Keratinocyte (primary cell): Measurements from ENCODE around the gene ZBTB11. TPM values are rescaled to one million over a fixed set of nuclear protein-coding genes. Genes with fewer than 3 reads are reported as not detected.

Experiments used
- DNase-seq: peaks from one replicate; pipeline ENCODE4 v3.0.0-alpha.2; 2011; ENCODE audit warnings: low read depth, missing footprints, low spot score
- FAIRE-seq: peaks from 2 replicates; lab custom pipeline; 2011; peaks lifted over from hg19 to GRCh38; lab: Jason Lieb, UNC
- H2AFZ ChIP-seq: 2 replicates; pipeline ENCODE4 v1.6.0; 2012; ENCODE audit warnings: low read length, control low read depth, inconsistent platforms; ENCODE audit not compliant: control insufficient read depth
- H3K27ac ChIP-seq: 2 replicates; pipeline ENCODE4 v1.5.1; 2011; ENCODE audit warnings: low read length; ENCODE audit not compliant: control insufficient read depth, insufficient read depth
- H3K27me3 ChIP-seq: 3 replicates; pipeline ENCODE4 v1.6.0; 2011; ENCODE audit warnings: low read length; ENCODE audit not compliant: control insufficient read depth, insufficient read depth; ENCODE audit errors: extremely low read depth
- H3K36me3 ChIP-seq, 2 experiments: 2 replicates in 1 of 2; 3 replicates in 1 of 2; pipeline ENCODE4 v1.5.1; 2011; ENCODE audit warnings: low read length in 2 of 2, mild to moderate bottlenecking in 1 of 2; ENCODE audit not compliant: control insufficient read depth in 2 of 2, insufficient read depth in 2 of 2; ENCODE audit errors: extremely low read depth in 1 of 2
- H3K4me1 ChIP-seq: 3 replicates; pipeline ENCODE4 v1.5.1; 2011; ENCODE audit warnings: low read length; ENCODE audit not compliant: control insufficient read depth, insufficient read depth; ENCODE audit errors: extremely low read depth
- H3K4me2 ChIP-seq: 3 replicates; pipeline ENCODE4 v1.6.0; 2011; ENCODE audit warnings: low read depth, low read length; ENCODE audit not compliant: control insufficient read depth, insufficient read depth; ENCODE audit errors: extremely low read depth
- H3K4me3 ChIP-seq, 3 experiments: fragments of 200-600 bp in 1 of 3; sonication (generic) in 1 of 3; 2 replicates in 2 of 3; 3 replicates in 1 of 3; pipeline ENCODE4 v1.5.1; 2011 to 2016; ENCODE audit warnings: low read length in 3 of 3, mild to moderate bottlenecking in 3 of 3, control low read depth in 2 of 3, inconsistent platforms in 1 of 3, low read depth in 1 of 3, mixed read lengths in 1 of 3, mixed run types in 1 of 3, moderate library complexity in 1 of 3; ENCODE audit not compliant: control insufficient read depth in 2 of 3, insufficient read depth in 2 of 3; ENCODE audit errors: extremely low read depth in 1 of 3
- H3K79me2 ChIP-seq: 2 replicates; pipeline ENCODE4 v1.6.0; 2012; ENCODE audit warnings: low read length; ENCODE audit not compliant: control insufficient read depth, insufficient read depth
- H3K9ac ChIP-seq: 3 replicates; pipeline ENCODE4 v1.6.0; 2011; ENCODE audit warnings: low read length; ENCODE audit not compliant: control insufficient read depth, insufficient read depth; ENCODE audit errors: extremely low read depth
- H3K9me1 ChIP-seq: 3 replicates; pipeline ENCODE4 v1.6.0; 2011; ENCODE audit warnings: low read length; ENCODE audit not compliant: control insufficient read depth, insufficient read depth; ENCODE audit errors: extremely low read depth
- H3K9me3 ChIP-seq: 2 replicates; pipeline ENCODE4 v1.5.1; 2012; ENCODE audit warnings: low read depth, low read length; ENCODE audit not compliant: control insufficient read depth
- H4K20me1 ChIP-seq: 3 replicates; pipeline ENCODE4 v1.6.0; 2011; ENCODE audit warnings: low read length; ENCODE audit not compliant: control insufficient read depth, insufficient read depth; ENCODE audit errors: extremely low read depth
- EZH2 ChIP-seq: IDR thresholded peaks from one replicate; pipeline ENCODE4 v1.6.1; 2012; ENCODE audit warnings: inconsistent platforms, mild to moderate bottlenecking, low read length, moderate library complexity
- dilution Hi-C: fragments of 300-500 bp; cut with MboI; formaldehyde crosslinking; loops from one replicate; pipeline ENCODE4 v1.7.0; 2020; ENCODE audit warnings: low sequenced_read_pairs; ENCODE audit not compliant: extremely low pct_ligation_motif_present
- polyA plus RNA-seq, 5 experiments: library from polyadenylated mRNA; depleted of rRNA in 3 of 5; stranded (reverse) in 3 of 5; stranded (forward) in 1 of 5; unstranded in 1 of 5; fragments of >200 nt; gene quantifications; 1 replicate in 1 of 5; 2 replicates in 3 of 5; 3 replicates in 1 of 5; pipeline versions ENCODE4 v1.2.1 to v1.2.3, GENCODE V29; 2011 to 2012; ENCODE audit warnings: missing spikeins in 2 of 5, low read depth in 1 of 5, low replicate concordance in 1 of 5
- TF ChIP-seq, protein P1 (sequence below), 3 experiments: IDR thresholded peaks in 1 of 3; conservative IDR thresholded peaks in 1 of 3; optimal IDR thresholded peaks in 1 of 3; 2 replicates in 2 of 3; 3 replicates in 1 of 3; pipeline versions ENCODE3 to v1.5.1; 2011; ENCODE audit warnings: low read length in 3 of 3, mild to moderate bottlenecking in 3 of 3, moderate library complexity in 2 of 3, control low read depth in 1 of 3, inconsistent platforms in 1 of 3; ENCODE audit not compliant: insufficient read depth in 2 of 3; ENCODE audit errors: extremely low read depth in 1 of 3

Gene ZBTB11
- polyA plus RNA-seq, 1 donor (not counting 4 experiments of a cell fraction or from before 2014, with no cell fraction given), result 19.7 TPM

DNA sequence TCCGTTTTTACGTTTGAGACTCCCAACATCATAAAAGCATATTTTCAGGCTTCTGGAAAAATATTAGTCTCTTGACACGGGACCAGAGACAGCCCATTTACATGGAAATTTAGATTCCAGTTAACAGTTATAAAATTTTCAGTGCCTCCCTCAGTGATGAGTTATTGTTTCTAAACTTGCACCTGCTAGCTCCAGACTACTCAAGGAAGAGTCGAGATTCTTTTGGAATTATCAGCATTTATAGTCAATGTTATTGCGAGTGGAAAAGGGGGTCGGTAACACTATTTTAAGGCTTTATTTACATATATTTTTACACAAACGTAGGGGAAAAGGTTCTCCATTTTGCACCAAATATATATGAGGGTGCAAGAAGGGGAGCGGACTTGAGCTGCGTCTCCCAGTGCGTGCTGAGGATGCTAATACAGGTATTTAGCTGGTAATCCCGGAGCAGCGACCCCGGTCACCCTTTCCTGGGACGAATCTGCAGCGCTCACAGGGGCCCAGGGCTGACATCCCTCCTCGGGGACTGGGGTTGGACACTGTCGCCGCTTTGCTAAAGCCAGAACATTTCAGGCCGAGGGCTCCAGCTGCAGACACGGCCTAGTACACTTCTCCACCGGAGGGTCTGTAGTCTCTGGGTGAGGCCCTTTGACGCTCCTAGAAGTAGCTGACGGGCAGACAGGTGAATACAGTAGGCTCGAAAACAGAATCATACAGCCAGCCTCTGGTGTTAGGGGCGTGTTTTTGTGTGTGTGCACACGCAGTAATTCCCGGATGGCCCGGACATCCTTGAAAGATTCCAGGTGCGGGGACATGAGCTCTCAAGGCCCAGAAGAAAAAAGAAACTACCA lies 729 bp upstream of the ZBTB11 start:
- Histone ChIP-seq H4K20me1 (peaks cover 10% of the 10 kb centered on the region), H3K79me2 (peaks cover 62% of the 10 kb centered on the region), H2AFZ (peak overlapping the region; percentile 40), H3K9ac (peak overlapping the region; percentile 56), H3K27ac (peak overlapping the region; percentile 52), H3K4me1 (peaks cover 19% of the 10 kb centered on the region), H3K4me3 (peak overlapping the region; percentile 70 to 99 (median 74)), H3K9me3 (no peaks in the 10 kb centered on the region), H3K27me3 (no peaks in the 10 kb centered on the region), H3K4me2 (peak overlapping the region; percentile 96), H3K36me3 (peaks cover 13 to 17% of the 10 kb centered on the region in 2 experiments), H3K9me1 (no peaks in the 10 kb centered on the region)
- DNase-seq, result no peak
- no peak for FAIRE-seq
- no peak for TF ChIP-seq EZH2
- TF ChIP-seq, protein P1, sequence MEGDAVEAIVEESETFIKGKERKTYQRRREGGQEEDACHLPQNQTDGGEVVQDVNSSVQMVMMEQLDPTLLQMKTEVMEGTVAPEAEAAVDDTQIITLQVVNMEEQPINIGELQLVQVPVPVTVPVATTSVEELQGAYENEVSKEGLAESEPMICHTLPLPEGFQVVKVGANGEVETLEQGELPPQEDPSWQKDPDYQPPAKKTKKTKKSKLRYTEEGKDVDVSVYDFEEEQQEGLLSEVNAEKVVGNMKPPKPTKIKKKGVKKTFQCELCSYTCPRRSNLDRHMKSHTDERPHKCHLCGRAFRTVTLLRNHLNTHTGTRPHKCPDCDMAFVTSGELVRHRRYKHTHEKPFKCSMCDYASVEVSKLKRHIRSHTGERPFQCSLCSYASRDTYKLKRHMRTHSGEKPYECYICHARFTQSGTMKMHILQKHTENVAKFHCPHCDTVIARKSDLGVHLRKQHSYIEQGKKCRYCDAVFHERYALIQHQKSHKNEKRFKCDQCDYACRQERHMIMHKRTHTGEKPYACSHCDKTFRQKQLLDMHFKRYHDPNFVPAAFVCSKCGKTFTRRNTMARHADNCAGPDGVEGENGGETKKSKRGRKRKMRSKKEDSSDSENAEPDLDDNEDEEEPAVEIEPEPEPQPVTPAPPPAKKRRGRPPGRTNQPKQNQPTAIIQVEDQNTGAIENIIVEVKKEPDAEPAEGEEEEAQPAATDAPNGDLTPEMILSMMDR (optimal IDR thresholded peaks at IDR 0.05 in 1 of 3, IDR thresholded peaks at IDR 0.05 in 1 of 3, conservative IDR thresholded peaks at IDR 0.05 in 1 of 3; ENCODE audit: extremely low read depth in 1 of 3, insufficient read depth in 2 of 3, low read length in 3 of 3), result no peak
- dilution Hi-C loops, result no loop called here

DNA sequence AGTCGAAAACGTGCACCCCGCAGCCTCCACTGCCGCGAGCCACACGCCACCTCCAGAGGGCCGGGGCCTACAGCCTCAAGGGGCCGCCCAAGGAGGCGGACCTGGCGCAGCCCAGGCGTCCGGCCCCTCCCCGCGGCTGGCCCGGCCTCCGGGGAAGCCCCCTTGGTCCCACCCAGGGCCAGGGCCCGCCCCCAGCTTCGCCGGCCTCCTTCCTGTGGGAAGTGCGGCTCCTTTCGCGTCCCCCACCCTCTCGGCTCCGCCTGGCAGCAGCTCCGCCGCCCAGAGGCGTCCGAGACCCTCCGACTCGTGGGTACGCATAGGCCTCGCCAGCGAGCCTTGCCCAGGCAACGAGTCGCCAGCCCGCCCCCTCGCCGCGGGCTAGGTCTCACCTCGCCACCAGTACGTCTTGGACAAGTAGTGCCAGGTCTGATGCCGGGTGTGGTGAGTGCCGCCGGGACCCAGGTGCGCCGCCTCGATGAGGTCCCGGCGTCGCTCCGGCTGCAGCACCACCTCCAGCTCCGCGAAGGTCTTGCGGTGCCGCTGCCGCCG lies 642 bp downstream of the ZBTB11 start:
- Histone ChIP-seq H3K9ac (peak overlapping the region; percentile 97), H3K9me1 (no peaks in the 10 kb centered on the region), H3K4me2 (peak overlapping the region; percentile 86), H3K27ac (peak overlapping the region; percentile 92), H3K27me3 (no peaks in the 10 kb centered on the region), H3K4me1 (peaks cover 19% of the 10 kb centered on the region), H2AFZ (peak overlapping the region; percentile 96), H3K79me2 (peaks cover 61% of the 10 kb centered on the region), H3K9me3 (no peaks in the 10 kb centered on the region), H3K36me3 (peaks cover 6 to 13% of the 10 kb centered on the region in 2 experiments), H4K20me1 (peaks cover 4% of the 10 kb centered on the region), H3K4me3 (peak overlapping the region; percentile 88 to 99 (median 98))
- dilution Hi-C loops, result no loop called here
- FAIRE-seq (no peak), DNase-seq (peak; percentile 44)
- TF ChIP-seq EZH2, result no peak
- TF ChIP-seq, protein P1 (optimal IDR thresholded peaks at IDR 0.05 in 1 of 3, IDR thresholded peaks at IDR 0.05 in 1 of 3, conservative IDR thresholded peaks at IDR 0.05 in 1 of 3; ENCODE audit: extremely low read depth in 1 of 3, insufficient read depth in 2 of 3, low read length in 3 of 3), result no peak
